Mammary epithelial cell (primary cell): ENCODE measurements around the gene PLOD2.

Experiments
- EZH2 ChIP-seq: IDR thresholded peaks from 2 replicates; pipeline ENCODE4 v1.6.1; 2012; ENCODE audit warnings: low read length, inconsistent platforms, borderline replicate concordance
- TF ChIP-seq, protein P1 (sequence below), 2 donors: IDR thresholded peaks in 1 of 2; conservative IDR thresholded peaks in 1 of 2; 2 replicates each; pipeline ENCODE4 v1.5.1; 2011 to 2012; ENCODE audit warnings: inconsistent platforms in 2 of 2, low read length in 2 of 2, mild to moderate bottlenecking in 2 of 2, control low read depth in 1 of 2, low read depth in 1 of 2; ENCODE audit not compliant: insufficient read depth in 1 of 2; ENCODE audit errors: extremely low read depth in 1 of 2

DNA sequence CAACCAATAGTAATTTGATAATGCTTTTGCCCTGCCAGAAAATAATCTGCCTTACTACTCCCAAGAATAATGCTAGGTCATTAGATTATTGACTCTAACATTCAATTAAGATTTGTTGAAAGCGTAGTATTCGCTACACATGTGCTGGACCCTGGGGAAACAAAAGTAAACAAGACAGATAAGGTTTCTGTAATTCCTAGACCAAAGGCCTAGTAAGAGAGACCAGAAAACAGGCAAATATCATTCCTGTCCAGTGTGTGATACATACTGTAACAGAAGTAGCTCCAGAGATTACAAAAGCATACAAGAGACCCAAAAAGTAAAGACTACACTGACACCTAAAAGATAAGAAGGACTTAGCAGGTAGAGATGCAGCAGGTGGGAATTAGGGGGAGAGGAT, 60.8 kb downstream of the PLOD2 start:
- TF ChIP-seq, protein P1, sequence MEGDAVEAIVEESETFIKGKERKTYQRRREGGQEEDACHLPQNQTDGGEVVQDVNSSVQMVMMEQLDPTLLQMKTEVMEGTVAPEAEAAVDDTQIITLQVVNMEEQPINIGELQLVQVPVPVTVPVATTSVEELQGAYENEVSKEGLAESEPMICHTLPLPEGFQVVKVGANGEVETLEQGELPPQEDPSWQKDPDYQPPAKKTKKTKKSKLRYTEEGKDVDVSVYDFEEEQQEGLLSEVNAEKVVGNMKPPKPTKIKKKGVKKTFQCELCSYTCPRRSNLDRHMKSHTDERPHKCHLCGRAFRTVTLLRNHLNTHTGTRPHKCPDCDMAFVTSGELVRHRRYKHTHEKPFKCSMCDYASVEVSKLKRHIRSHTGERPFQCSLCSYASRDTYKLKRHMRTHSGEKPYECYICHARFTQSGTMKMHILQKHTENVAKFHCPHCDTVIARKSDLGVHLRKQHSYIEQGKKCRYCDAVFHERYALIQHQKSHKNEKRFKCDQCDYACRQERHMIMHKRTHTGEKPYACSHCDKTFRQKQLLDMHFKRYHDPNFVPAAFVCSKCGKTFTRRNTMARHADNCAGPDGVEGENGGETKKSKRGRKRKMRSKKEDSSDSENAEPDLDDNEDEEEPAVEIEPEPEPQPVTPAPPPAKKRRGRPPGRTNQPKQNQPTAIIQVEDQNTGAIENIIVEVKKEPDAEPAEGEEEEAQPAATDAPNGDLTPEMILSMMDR (conservative IDR thresholded peaks at IDR 0.05 in 1 of 2, IDR thresholded peaks at IDR 0.05 in 1 of 2; ENCODE audit: extremely low read depth in 1 of 2, insufficient read depth in 1 of 2, low read depth in 1 of 2, low read length in 2 of 2) = no peak
- no peak for TF ChIP-seq EZH2
